Gastrocnemius medialis (tissue), 4 donors: ENCODE data around the gene EPB41L4A. TPM values are rescaled to one million over a fixed set of nuclear protein-coding genes. Genes with fewer than 3 reads are reported as not detected.
"Not testable (repeated sequence)": the region's sequence is repeated elsewhere in the genome, so short reads cannot be mapped to it uniquely, and the experiment has no call there.

Source experiments
- ATAC-seq, 2 donors: fragments of 150-250 bp; one replicate each; pipeline ENCODE4 v1.9.1; 2016
- DNase-seq, 2 donors: peaks; one replicate each; pipeline ENCODE4 v3.0.0-alpha.2; 2019
- H3K27ac ChIP-seq, 4 donors: fragments of 200-600 bp; sonication (generic); 1 replicate in 1 of 4; 2 replicates in 3 of 4; pipeline ENCODE4 v1.5.1; 2016 to 2018; ENCODE audit warnings: mild to moderate bottlenecking in 2 of 4, moderate library complexity in 1 of 4
- H3K27me3 ChIP-seq, 3 donors: fragments of 200-600 bp; sonication (generic) in 2 of 3; 1 replicate in 1 of 3; 2 replicates in 2 of 3; pipeline versions ENCODE4 v1.5.1 to v1.6.0; 2016 to 2019; ENCODE audit warnings: mild to moderate bottlenecking in 1 of 3, moderate library complexity in 1 of 3
- H3K36me3 ChIP-seq, 2 donors: fragments of 200-600 bp; sonication (generic) in 1 of 2; one replicate each; pipeline ENCODE4 v1.5.1; 2017 to 2018
- H3K4me1 ChIP-seq, 2 donors: fragments of 200-600 bp; sonication (generic) in 1 of 2; one replicate each; pipeline ENCODE4 v1.5.1; 2016 to 2017; ENCODE audit warnings: mild to moderate bottlenecking in 2 of 2
- H3K4me3 ChIP-seq, 4 donors: fragments of 200-600 bp; sonication (generic) in 3 of 4; 1 replicate in 1 of 4; 2 replicates in 3 of 4; pipeline ENCODE4 v1.5.1; 2016 to 2019; ENCODE audit warnings: mild to moderate bottlenecking in 2 of 4
- H3K9me3 ChIP-seq, 3 donors: fragments of 200-600 bp; sonication (generic) in 2 of 3; 1 replicate in 1 of 3; 2 replicates in 2 of 3; pipeline ENCODE4 v1.5.1; 2016 to 2019
- POLR2A ChIP-seq, 2 donors: fragments of 450-650 bp; IDR thresholded peaks; one replicate each; pipeline ENCODE4 v1.6.1; 2017; ENCODE audit warnings: antibody characterized with exemption in 2 of 2, mild to moderate bottlenecking in 2 of 2, moderate library complexity in 2 of 2
- in situ Hi-C, 4 donors: fragments of 200-750 bp; cut with MboI; loops; one replicate each; pipeline versions ENCODE4 v1.15.0 to v1.8.0; 2017; ENCODE audit warnings: low sequenced_read_pairs in 4 of 4
- intact Hi-C: fragments of 100-400 bp; cut with DNase I; formaldehyde crosslinking; loops from one replicate; pipeline ENCODE4 v1.15.1; 2023; ENCODE audit warnings: low total_unique reads
- total RNA-seq, 4 donors: library from RNA; depleted of rRNA; stranded (reverse); fragments of >200 nt; gene quantifications; one replicate each; pipeline versions ENCODE4 v1.1.0 to v1.2.3, GENCODE V29; 2016
- TF ChIP-seq, protein P1 (sequence below), 5 experiments: fragments of 450-650 bp in 3 of 5; fragments of 200-600 bp in 2 of 5; sonication (generic) in 2 of 5; IDR thresholded peaks in 4 of 5; conservative IDR thresholded peaks in 1 of 5; 1 replicate in 4 of 5; 2 replicates in 1 of 5; pipeline ENCODE4 v1.5.1; 2016 to 2019; ENCODE audit warnings: antibody characterized with exemption in 5 of 5, mild to moderate bottlenecking in 3 of 5, moderate library complexity in 3 of 5

EPB41L4A gene
- total RNA-seq, 4 donors from 2014 or later, result 1.8 to 10.6 (median 3.8) TPM

DNA sequence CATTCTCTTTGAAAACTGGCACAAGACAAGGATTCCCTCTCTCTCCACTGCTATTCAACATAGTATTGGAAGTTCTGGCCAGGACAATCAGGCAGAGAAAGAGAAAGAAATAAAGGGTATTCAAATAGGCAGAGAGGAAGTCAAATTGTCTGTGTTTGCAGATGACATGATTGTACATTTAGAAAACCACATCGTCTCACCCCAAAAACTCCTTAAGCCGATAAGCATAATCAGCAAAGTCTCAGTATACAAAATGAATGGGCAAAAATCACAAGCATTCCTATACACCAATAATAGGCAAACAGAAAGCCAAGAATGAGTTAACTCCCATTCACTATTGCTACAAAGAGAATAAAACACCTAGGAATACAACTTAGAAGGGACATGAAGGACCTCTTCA, 21.0 kb upstream of the EPB41L4A start:
- Histone ChIP-seq H3K27me3 (no peaks in the 10 kb centered on the region), H3K4me3 (no peak overlapping the region), H3K4me1 (no peaks in the 10 kb centered on the region), H3K36me3 (no peaks in the 10 kb centered on the region), H3K27ac (no peak overlapping the region), H3K9me3 (no peaks in the 10 kb centered on the region)
- no peak for DNase-seq
- ATAC-seq, result no peak
- in situ Hi-C loops, result no loop called here
- intact Hi-C loops, result no loop called here
- no peak for TF ChIP-seq POLR2A (IDR thresholded peaks at IDR 0.05)
- TF ChIP-seq, protein P1, sequence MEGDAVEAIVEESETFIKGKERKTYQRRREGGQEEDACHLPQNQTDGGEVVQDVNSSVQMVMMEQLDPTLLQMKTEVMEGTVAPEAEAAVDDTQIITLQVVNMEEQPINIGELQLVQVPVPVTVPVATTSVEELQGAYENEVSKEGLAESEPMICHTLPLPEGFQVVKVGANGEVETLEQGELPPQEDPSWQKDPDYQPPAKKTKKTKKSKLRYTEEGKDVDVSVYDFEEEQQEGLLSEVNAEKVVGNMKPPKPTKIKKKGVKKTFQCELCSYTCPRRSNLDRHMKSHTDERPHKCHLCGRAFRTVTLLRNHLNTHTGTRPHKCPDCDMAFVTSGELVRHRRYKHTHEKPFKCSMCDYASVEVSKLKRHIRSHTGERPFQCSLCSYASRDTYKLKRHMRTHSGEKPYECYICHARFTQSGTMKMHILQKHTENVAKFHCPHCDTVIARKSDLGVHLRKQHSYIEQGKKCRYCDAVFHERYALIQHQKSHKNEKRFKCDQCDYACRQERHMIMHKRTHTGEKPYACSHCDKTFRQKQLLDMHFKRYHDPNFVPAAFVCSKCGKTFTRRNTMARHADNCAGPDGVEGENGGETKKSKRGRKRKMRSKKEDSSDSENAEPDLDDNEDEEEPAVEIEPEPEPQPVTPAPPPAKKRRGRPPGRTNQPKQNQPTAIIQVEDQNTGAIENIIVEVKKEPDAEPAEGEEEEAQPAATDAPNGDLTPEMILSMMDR (IDR thresholded peaks at IDR 0.05 in 4 of 5, conservative IDR thresholded peaks at IDR 0.05 in 1 of 5), result no peak

DNA sequence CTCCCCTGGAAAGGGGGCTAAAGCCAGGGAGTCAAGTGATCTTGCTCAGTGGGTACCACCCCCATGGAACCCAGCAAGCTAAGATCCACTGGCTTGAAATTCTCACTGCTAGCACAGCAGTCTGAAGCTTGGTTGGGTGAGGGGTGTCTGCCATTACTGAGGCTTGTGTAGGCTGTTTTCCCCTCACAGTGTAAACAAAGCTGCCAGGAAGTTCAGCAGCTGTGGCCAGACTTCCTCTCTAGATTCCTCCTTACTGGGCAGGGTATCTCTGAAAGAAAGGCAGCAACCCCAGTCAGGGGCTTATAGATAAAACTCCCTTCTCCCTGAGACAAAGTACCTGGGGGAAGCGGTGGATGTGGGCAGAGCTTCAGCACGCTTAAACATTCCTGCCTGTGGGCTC, 17.1 kb upstream of the EPB41L4A start:
- Histone ChIP-seq H3K27me3 (no peaks in the 10 kb centered on the region), H3K27ac (no peak overlapping the region), H3K9me3 (no peaks in the 10 kb centered on the region), H3K36me3 (no peaks in the 10 kb centered on the region), H3K4me3 (no peak overlapping the region), H3K4me1 (no peaks in the 10 kb centered on the region)
- DNase-seq (no peak), ATAC-seq (no peak)
- in situ Hi-C loops (no loop called here), intact Hi-C loops (no loop called here)
- TF ChIP-seq, protein P1 (IDR thresholded peaks at IDR 0.05 in 4 of 5, conservative IDR thresholded peaks at IDR 0.05 in 1 of 5), result no peak

DNA sequence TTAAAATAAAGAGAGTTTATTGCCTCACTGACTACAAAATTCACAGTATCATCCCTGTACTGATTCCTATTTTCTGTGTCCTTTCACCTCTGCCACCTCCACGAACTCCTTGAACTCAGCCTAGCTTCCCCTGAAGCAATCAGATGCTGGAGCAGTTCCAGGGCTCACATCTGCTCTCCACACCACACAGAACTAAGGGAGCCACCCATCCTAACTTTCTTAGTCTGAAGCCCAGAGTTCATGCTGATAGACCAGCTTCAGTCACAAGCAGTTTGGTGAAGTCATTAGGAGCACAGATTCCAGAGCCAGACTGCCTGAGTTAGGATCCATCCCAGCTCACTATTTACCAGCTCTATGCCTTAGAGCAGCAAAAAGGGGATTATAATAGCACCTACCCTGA, 15.6 kb upstream of the EPB41L4A start:
- no peaks in the 10 kb centered on the region for H3K27me3 ChIP-seq
- no peaks in the 10 kb centered on the region for H3K4me1 ChIP-seq
- no peaks in the 10 kb centered on the region for H3K9me3 ChIP-seq
- ATAC-seq (no peak), DNase-seq (no peak)
- H3K27ac ChIP-seq, result no peak overlapping the region
- intact Hi-C loops (no loop called here), in situ Hi-C loops (no loop called here)
- no peak overlapping the region for H3K4me3 ChIP-seq
- no peaks in the 10 kb centered on the region for H3K36me3 ChIP-seq
- no peak for TF ChIP-seq POLR2A (IDR thresholded peaks at IDR 0.05)
- TF ChIP-seq, protein P1 (IDR thresholded peaks at IDR 0.05 in 4 of 5, conservative IDR thresholded peaks at IDR 0.05 in 1 of 5), result no peak

DNA sequence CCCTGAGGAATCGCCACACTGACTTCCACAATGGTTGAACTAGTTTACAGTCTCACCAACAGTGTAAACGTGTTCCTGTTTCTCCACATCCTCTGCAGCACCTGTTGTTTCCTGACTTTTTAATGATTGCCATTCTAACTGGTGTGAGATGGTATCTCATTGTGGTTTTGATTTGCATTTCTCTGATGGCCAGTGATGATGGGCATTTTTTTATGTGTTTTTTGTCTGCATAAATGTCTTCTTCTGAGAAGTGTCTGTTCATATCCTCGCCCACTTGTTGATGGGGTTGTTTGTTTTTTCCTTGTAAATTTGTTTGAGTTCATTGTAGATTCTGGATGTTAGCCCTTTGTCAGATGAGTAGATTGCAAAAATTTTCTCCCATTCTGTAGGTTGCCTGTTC, 7.1 kb upstream of the EPB41L4A start:
- ATAC-seq, H3K36me3 ChIP-seq, H3K4me1 ChIP-seq, intact Hi-C loops, H3K27me3 ChIP-seq, DNase-seq, H3K9me3 ChIP-seq, H3K27ac ChIP-seq, H3K4me3 ChIP-seq: not testable (repeated sequence)
- in situ Hi-C loops, result loop anchor here in 3 of 4 donors (10.0 kb wide), 2 partner anchors 221 to 251 kb away; no protein-coding TSS in a partner anchor

DNA sequence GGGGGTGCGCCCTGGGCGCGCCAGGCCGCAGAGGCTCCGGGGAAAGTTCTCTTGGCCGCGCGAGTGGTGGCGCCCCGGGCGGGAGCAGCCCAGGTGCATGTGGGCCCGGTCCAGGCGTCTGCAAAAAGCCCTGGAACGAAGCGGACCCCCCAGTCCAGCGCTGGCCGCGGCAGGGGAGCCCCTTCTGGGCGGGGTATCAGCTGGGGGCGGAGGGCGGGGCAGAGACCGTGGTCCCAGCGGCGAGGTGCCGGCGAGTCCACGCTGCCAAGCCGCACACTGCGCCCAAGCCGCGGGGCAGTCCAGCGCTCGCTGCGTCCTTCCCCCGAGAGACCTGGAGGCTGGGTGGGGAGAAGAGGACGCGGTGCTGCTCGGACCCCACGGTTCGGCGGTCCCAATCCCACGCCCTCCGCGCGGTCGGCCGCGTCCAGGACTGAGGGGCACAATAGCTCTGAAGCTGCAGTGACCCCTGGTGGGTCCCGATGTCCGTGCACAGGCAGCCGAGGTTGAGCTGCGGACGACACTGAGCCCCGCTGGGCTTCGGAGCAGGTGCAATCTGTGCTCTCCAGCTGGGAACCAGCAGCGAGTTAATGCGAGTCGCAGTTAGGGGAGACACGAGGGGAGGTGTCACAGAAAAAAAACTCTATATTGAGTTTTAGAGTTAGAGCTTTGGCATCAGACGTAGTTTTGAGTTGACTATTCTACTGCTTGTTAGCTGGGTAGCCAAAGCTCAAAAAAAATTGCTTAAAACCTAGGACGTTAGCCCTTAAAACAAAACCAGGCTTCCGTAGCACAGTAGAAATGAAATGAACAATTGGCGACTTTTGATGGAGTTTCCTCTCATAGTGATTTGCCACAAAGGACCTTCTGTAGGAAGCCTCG, 1.1 kb upstream of the EPB41L4A start:
- in situ Hi-C loops (loop anchor here (5.0 to 25.0 kb wide), 4 partner anchors 208 to 245 kb away; no protein-coding TSS in a partner anchor), intact Hi-C loops (loop anchor here (1.0 to 5.0 kb wide), 4 partner anchors 210 to 869 kb away; no protein-coding TSS in a partner anchor)
- peak overlapping the region; percentile 72 to 94 (median 74) for H3K4me3 ChIP-seq
- no peaks in the 10 kb centered on the region for H3K36me3 ChIP-seq
- TF ChIP-seq POLR2A (IDR thresholded peaks at IDR 0.05), result no peak
- TF ChIP-seq, protein P1 (IDR thresholded peaks at IDR 0.05 in 4 of 5, conservative IDR thresholded peaks at IDR 0.05 in 1 of 5), result peak; percentile 57 to 92 (median 86)
- H3K27me3 ChIP-seq, result peaks cover 17 to 32% (median 31%) of the 10 kb centered on the region in 3 donors
- H3K4me1 ChIP-seq, result no peaks in the 10 kb centered on the region
- H3K9me3 ChIP-seq, result no peaks in the 10 kb centered on the region
- ATAC-seq (peak; percentile 88 to 89), DNase-seq (peak; percentile 59 to 63)
- H3K27ac ChIP-seq, result peak overlapping the region; percentile 61 to 80 (median 75)
